LNCaP clone FGC (cell line): ENCODE measurements around the gene ADIPOR1.

Experiments
- DNase-seq: peaks from one replicate; pipeline ENCODE4 v3.0.0-alpha.2; 2011; ENCODE audit warnings: low read depth
- H3K4me3 ChIP-seq: 2 replicates; pipeline ENCODE4 v1.5.1; 2011; ENCODE audit warnings: mild to moderate bottlenecking, low read depth, low read length, control low read depth
- CTCF ChIP-seq: IDR thresholded peaks from 2 replicates; pipeline ENCODE4 v1.5.1; 2012; ENCODE audit warnings: mild to moderate bottlenecking; ENCODE audit not compliant: control insufficient read depth, insufficient read depth; ENCODE audit errors: extremely low read depth

Gene ADIPOR1

GRCh38 chr1:202982715-202983430 lies 24.8 kb upstream of the ADIPOR1 start:
- H3K4me3 ChIP-seq = no peak overlapping the region
- TF ChIP-seq CTCF = no peak
- DNase-seq = no peak

- TF ChIP-seq CTCF = no peak
- H3K4me3 ChIP-seq = no peak overlapping the region
- no peak for DNase-seq
Measured at GRCh38 chr1:202981939-202982338, 23.8 kb upstream of the ADIPOR1 start.

- TF ChIP-seq CTCF = no peak
- DNase-seq = no peak
- no peak overlapping the region for H3K4me3 ChIP-seq
Measured at GRCh38 chr1:202979459-202979858, 21.3 kb upstream of the ADIPOR1 start.

GRCh38 chr1:202976633-202977032 lies 18.5 kb upstream of the ADIPOR1 start:
- TF ChIP-seq CTCF = no peak
- H3K4me3 ChIP-seq = no peak overlapping the region
- DNase-seq = no peak

DNA sequence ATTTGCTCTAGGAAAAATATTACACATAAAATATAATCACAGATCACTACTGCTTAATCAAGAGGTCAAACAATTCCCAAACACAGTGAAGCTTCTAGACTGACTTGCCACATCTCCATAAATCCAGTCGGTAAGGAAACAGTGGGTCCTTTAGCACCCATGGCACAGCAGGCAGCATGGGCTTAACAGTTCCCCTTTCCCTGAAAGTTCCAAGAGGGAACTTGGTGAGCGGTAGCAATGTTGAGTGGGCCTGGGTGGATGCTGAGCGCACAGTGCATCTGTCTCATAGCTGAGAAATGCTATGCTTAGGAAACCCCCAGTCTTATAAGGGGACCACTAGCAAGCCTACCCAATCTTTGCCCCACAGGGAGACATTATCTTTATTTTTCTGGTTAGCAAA lies 16.7 kb upstream of the ADIPOR1 start:
- no peak overlapping the region for H3K4me3 ChIP-seq
- no peak for DNase-seq
- TF ChIP-seq CTCF = no peak

- no peak for DNase-seq
- H3K4me3 ChIP-seq = no peak overlapping the region
- no peak for TF ChIP-seq CTCF
Measured at GRCh38 chr1:202972046-202972445, 13.9 kb upstream of the ADIPOR1 start.

DNA sequence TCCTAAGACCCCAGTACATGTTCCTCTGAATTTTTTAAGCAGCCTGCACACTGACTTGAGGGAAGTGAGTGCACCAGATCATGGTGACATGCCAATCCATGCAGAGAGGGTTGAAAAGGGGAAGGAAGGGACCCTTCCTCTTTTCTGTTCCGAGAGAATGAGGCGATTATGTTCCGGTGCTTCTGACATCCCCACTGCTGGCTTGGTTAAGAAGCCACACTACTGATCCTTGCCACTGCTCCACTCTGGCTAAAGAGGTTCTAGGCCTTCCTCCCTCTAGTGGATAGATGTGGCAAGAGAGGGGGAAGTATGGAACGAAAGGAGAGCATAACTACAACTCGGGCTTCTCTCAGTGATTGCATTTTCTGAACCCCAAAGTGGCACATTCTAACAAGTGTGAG lies 10.8 kb upstream of the ADIPOR1 start:
- DNase-seq = no peak
- no peak overlapping the region for H3K4me3 ChIP-seq
- peak; percentile 54 for TF ChIP-seq CTCF
